SK-N-MC (cell line): ENCODE measurements around the gene CFAP61.

Experiments used
- EZH2 ChIP-seq: fragments of 200-600 bp; sonication (generic); IDR thresholded peaks from one replicate; pipeline ENCODE4 v1.6.1; 2017; ENCODE audit warnings: antibody characterized with exemption
- POLR2AphosphoS5 ChIP-seq: IDR thresholded peaks from 2 replicates; pipeline ENCODE4 v1.6.1; 2012; ENCODE audit warnings: mild to moderate bottlenecking, low read depth, low read length, borderline replicate concordance

DNA sequence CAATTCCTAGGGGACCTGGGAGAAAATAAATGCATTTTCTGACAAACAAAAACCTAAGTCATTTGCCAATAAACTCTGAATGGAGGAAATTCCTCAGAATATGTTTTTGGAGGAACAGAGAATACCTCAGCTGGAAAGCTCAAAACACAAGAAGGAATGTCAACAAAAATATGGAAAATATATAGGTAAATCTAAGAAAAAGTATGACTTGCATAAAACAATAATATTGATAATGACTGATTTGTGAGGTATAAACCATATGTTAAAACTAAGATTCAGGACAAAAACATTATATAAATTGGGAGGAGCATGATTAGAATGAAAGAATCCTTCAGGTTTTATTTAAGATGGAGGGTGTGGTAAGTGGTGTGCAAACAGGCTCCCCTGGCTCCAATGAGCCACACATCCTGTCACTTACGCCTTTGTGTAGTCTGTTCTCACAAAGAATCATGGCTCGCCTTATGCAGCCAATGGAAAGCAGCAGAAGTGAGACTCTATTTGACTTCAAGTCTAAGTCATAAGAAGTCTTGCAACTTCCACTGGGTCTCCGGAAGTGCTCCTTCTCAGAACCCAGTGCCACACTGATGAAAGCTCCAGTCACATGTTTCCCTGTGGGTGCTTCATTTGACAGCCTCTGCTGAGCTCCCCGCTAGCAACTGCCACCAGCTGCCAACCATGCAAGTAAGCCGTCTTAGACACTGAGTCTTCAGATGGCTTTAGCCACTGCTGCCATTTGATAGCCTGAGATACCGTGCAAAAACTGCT is 8.1 kb downstream of the CFAP61 start:
- TF ChIP-seq POLR2AphosphoS5 = no peak
- TF ChIP-seq EZH2 = no peak
